HepG2 (cell line): Measurements from ENCODE around the gene DUSP9. TPM values are rescaled to one million over a fixed set of nuclear protein-coding genes. Genes with fewer than 3 reads are reported as not detected.

Source experiments
- BRD4 ChIP-seq: sonication (generic); formaldehyde crosslinking; IDR thresholded peaks from 2 replicates; pipeline ENCODE4 v1.4.0; 2020; ENCODE audit warnings: missing genetic modification reagents
- CSRNP1 ChIP-seq: sonication (generic); formaldehyde crosslinking; IDR thresholded peaks from 2 replicates; pipeline ENCODE4 v1.8.1; 2023; ENCODE audit warnings: mild to moderate bottlenecking, missing genetic modification reagents
- EP300 ChIP-seq, 3 experiments: sonication (generic) in 1 of 3; formaldehyde crosslinking in 1 of 3; IDR thresholded peaks; 2 replicates each; pipeline versions ENCODE4 v1.5.1 to v1.6.1; 2011 to 2020; ENCODE audit warnings: low read depth in 2 of 3, low read length in 2 of 3, borderline replicate concordance in 1 of 3, improper control_type of control experiment in 1 of 3, mild to moderate bottlenecking in 1 of 3, missing genetic modification reagents in 1 of 3, moderate library complexity in 1 of 3
- HMGXB3 ChIP-seq: sonication (generic); formaldehyde crosslinking; IDR thresholded peaks from 2 replicates; pipeline ENCODE4 v1.4.0; 2020; ENCODE audit warnings: missing genetic modification reagents, borderline replicate concordance
- HNF1B ChIP-seq: sonication (generic); formaldehyde crosslinking; IDR thresholded peaks from 2 replicates; pipeline ENCODE4 v1.5.1; 2020; ENCODE audit warnings: mild to moderate bottlenecking, moderate library complexity, missing genetic modification reagents
- KAT8 ChIP-seq: IDR thresholded peaks from 2 replicates; pipeline ENCODE4 v1.6.1; 2016; ENCODE audit warnings: missing genetic modification reagents, missing compliant biosample characterization
- MED1 ChIP-seq: sonication (generic); formaldehyde crosslinking; IDR thresholded peaks from 2 replicates; pipeline ENCODE4 v1.4.0; 2020; ENCODE audit warnings: missing genetic modification reagents
- MTF2 ChIP-seq: sonication (generic); formaldehyde crosslinking; IDR thresholded peaks from 2 replicates; pipeline ENCODE4 v1.5.0; 2020; ENCODE audit warnings: missing genetic modification reagents, borderline replicate concordance
- PTBP1 ChIP-seq: fragments of 200-400 bp; formaldehyde crosslinking; IDR thresholded peaks from 2 replicates; pipeline ENCODE4 v1.6.1; 2018; ENCODE audit warnings: low read length, low read depth; ENCODE audit not compliant: poor library complexity, severe bottlenecking
- RXRB ChIP-seq: IDR thresholded peaks from 2 replicates; pipeline ENCODE4 v1.6.1; 2016; ENCODE audit warnings: borderline replicate concordance, missing genetic modification reagents, missing compliant biosample characterization
- SMYD3 ChIP-seq: sonication (generic); formaldehyde crosslinking; IDR thresholded peaks from 2 replicates; pipeline ENCODE4 v1.8.1; 2023; ENCODE audit warnings: mild to moderate bottlenecking, missing genetic modification reagents
- THAP7 ChIP-seq: sonication (generic); formaldehyde crosslinking; IDR thresholded peaks from 2 replicates; pipeline ENCODE4 v1.8.1; 2023; ENCODE audit warnings: mild to moderate bottlenecking, missing genetic modification reagents
- ZBTB2 ChIP-seq: sonication (generic); formaldehyde crosslinking; IDR thresholded peaks from 2 replicates; pipeline ENCODE4 v1.8.0; 2022; ENCODE audit warnings: low read depth, missing genetic modification reagents
- ZC3H4 ChIP-seq: sonication (generic); formaldehyde crosslinking; IDR thresholded peaks from 2 replicates; pipeline ENCODE4 v1.4.0; 2020; ENCODE audit warnings: missing genetic modification reagents, borderline replicate concordance
- ZFP37 ChIP-seq: sonication (generic); formaldehyde crosslinking; IDR thresholded peaks from 2 replicates; pipeline ENCODE4 v1.4.0; 2020; ENCODE audit warnings: missing genetic modification reagents, borderline replicate concordance
- ZNF24 ChIP-seq: fragments of 450-650 bp; IDR thresholded peaks from 2 replicates; pipeline ENCODE4 v1.6.1; 2017; ENCODE audit warnings: antibody characterized with exemption, mild to moderate bottlenecking
- ZNF614 ChIP-seq: IDR thresholded peaks from 2 replicates; pipeline ENCODE4 v1.6.1; 2018; ENCODE audit warnings: missing biosample characterization, missing genetic modification reagents, inconsistent platforms, borderline replicate concordance
- polyA plus RNA-seq, 8 experiments: library from polyadenylated mRNA; depleted of rRNA in 3 of 8; stranded (reverse) in 7 of 8; unstranded in 1 of 8; fragments of >200 nt; fragmentation: Illumina TruSeq in 4 of 8; extraction: Trizol in 4 of 8; gene quantifications; 2 replicates each; pipeline versions ENCODE4 v1.2.1 to v1.2.3, GENCODE V29; 2011 to 2016; ENCODE audit warnings: low read depth in 4 of 8, missing spikeins in 1 of 8, mixed read lengths in 1 of 8; ENCODE audit not compliant: insufficient read depth in 1 of 8
- total RNA-seq, 5 experiments: library from RNA; depleted of rRNA; stranded (reverse); fragments of >200 nt; fragmentation: Illumina TruSeq; extraction: Trizol; gene quantifications; 2 replicates each; pipeline ENCODE4 v1.2.3, GENCODE V29; 2016; ENCODE audit warnings: low read depth in 1 of 5

Gene DUSP9
- total and polyA plus RNA-seq, 2 of the 13 experiments (the other 11 are each of a cell fraction or from before 2014, with no cell fraction given), result 235 to 435 TPM

- TF ChIP-seq ZNF614 (CRISPR knock-in tag) (0 out of 2 replicates have a peak, but pooled peaks have one; percentile 14), ZC3H4 (CRISPR knock-in tag) (peak; percentile 71; the same call in 1 of the 2 replicates), SMYD3 (CRISPR knock-in tag) (no peak), PTBP1 (no peak), ZNF24 (peak; percentile 70; the same call in 1 of the 2 replicates), EP300 (IDR thresholded peaks at IDR 0.05; ENCODE audit: low read depth in 2 of 2, low read length in 2 of 2) (no peak; a peak in 2 of 4 replicates), EP300 (CRISPR knock-in tag; IDR thresholded peaks at IDR 0.05; ENCODE audit: borderline replicate concordance) (no peak), BRD4 (CRISPR knock-in tag) (peak; percentile 37; the same call in 1 of the 2 replicates), MED1 (peak; percentile 35), HNF1B (peak; percentile 30; the same call in 1 of the 2 replicates), ZBTB2 (CRISPR knock-in tag) (0 out of 2 replicates have a peak, but pooled peaks have one; percentile 8), RXRB (CRISPR knock-in tag) (peak; percentile 59; the same call in 1 of the 2 replicates), MTF2 (CRISPR knock-in tag) (no peak), HMGXB3 (CRISPR knock-in tag) (0 out of 2 replicates have a peak, but pooled peaks have one; percentile 6), ZFP37 (no peak), THAP7 (CRISPR knock-in tag) (no peak), KAT8 (CRISPR knock-in tag) (0 out of 2 replicates have a peak, but pooled peaks have one; percentile 29), CSRNP1 (CRISPR knock-in tag) (no peak)
Observed at GRCh38 chrX:153622661-153623309, 24.2 kb upstream of the DUSP9 start (continued).
